ENCODE data around the gene CCDC18.

GRCh38 chr1:93143769-93144168, 36.8 kb upstream of the CCDC18 start:
- TF ChIP-seq CTCF (IDR thresholded peaks at IDR 0.05), result no peak
- TF ChIP-seq ZFX (IDR thresholded peaks at IDR 0.05; ENCODE audit: borderline replicate concordance), result no peak
